Omental fat pad (tissue), 4 donors: ENCODE results near the gene GADD45B. TPM values are rescaled to one million over a fixed set of nuclear protein-coding genes. Genes with fewer than 3 reads are reported as not detected.

Source experiments
- ATAC-seq: fragments of 150-250 bp; one replicate; pipeline ENCODE4 v1.9.1; 2016; ENCODE audit warnings: mild to moderate bottlenecking, moderate library complexity; ENCODE audit not compliant: low FRiP score
- DNase-seq: peaks from one replicate; pipeline ENCODE4 v3.0.0-alpha.2; 2019; ENCODE audit warnings: low spot score
- total RNA-seq, 4 donors: library from RNA; depleted of rRNA; stranded (reverse); fragments of >200 nt; gene quantifications; one replicate each; pipeline ENCODE4 v1.1.0, GENCODE V29; 2016
- TF ChIP-seq, protein P1 (sequence below), 3 donors: fragments of 450-650 bp; IDR thresholded peaks; one replicate each; pipeline ENCODE4 v1.5.1; 2016 to 2017; ENCODE audit warnings: antibody characterized with exemption in 3 of 3, mild to moderate bottlenecking in 3 of 3, moderate library complexity in 2 of 3

Gene GADD45B
- total RNA-seq, 4 donors from 2014 or later, result 120 to 726 (median 425) TPM

DNA sequence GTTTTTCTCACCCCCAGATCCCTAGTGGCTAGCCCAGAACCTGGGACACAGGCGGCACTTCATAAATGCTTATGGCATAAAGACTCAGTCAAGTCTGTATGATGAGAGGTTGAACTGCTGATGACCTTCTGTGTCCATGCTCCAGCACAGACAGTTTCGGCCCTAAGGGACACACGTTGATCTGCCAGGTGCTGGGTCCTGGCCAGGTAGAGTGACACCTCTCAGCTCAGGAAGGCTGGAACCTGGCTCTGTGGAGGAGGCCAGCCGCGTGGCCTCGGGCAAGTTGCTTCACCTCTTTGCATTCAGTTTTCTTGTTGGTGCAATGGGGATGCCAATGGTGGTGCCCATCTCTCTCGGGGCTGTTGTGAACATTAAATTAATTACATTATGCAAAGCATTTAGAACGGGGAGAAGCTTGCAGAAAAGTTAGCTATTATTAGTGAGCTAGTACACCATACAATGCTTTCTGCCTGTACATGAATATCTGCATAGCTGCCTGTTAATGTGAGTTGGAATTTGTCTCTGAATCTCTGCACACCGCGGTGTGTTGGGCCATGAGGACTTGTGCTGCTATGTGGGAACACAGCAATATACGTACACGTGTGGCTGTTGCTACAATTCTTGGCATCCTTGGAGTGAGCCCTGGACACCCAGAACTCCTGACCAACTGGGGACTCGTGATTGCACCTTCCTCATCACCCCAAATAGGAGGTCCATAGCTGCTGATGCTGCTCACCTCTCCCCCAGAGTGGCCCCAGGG lies 8.4 kb downstream of the GADD45B start:
- DNase-seq (no peak), ATAC-seq (no peak)
- TF ChIP-seq, protein P1, sequence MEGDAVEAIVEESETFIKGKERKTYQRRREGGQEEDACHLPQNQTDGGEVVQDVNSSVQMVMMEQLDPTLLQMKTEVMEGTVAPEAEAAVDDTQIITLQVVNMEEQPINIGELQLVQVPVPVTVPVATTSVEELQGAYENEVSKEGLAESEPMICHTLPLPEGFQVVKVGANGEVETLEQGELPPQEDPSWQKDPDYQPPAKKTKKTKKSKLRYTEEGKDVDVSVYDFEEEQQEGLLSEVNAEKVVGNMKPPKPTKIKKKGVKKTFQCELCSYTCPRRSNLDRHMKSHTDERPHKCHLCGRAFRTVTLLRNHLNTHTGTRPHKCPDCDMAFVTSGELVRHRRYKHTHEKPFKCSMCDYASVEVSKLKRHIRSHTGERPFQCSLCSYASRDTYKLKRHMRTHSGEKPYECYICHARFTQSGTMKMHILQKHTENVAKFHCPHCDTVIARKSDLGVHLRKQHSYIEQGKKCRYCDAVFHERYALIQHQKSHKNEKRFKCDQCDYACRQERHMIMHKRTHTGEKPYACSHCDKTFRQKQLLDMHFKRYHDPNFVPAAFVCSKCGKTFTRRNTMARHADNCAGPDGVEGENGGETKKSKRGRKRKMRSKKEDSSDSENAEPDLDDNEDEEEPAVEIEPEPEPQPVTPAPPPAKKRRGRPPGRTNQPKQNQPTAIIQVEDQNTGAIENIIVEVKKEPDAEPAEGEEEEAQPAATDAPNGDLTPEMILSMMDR (IDR thresholded peaks at IDR 0.05), result no peak

DNA sequence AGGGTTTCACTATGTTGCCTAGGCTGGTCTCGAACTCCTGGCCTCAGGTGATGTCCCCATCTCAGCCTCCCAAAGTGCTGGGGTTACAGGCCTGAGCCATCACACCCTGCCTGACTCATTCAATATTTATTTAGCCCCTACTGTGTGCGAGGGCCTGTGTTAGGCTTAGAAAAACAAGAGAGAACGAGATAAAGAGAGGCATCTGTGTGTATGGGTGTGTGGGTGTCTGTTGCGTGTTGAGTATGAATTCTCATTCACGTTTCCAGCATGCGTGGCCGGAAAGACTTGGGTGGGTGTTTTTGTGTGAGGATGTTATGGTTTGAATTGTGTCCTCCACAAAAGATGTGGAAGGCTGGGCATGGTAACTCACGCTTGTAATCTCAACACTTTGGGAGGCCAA lies 9.5 kb downstream of the GADD45B start:
- TF ChIP-seq, protein P1 (IDR thresholded peaks at IDR 0.05), result no peak
- ATAC-seq (no peak), DNase-seq (no peak)

DNA sequence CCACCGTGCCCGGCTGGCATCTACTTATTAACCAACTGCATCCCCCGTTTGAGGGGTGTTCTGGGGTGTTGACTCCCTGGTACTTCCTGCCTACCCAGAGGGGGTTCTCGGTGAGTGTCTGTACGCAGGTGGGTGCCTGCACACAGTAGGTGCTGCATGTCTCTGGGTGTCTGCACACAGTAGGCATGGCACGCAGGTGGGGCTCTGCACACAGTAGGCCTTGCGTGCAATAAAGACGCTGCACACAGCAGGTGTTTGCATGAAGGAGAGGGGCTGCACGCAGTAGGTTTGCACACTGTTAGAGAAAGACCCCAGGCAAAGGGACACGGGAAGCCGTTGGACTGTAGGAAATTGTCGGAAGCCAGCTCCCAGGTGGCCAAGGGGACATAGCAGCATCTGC lies 11.2 kb downstream of the GADD45B start:
- DNase-seq, result no peak
- ATAC-seq, result no peak
- TF ChIP-seq, protein P1 (IDR thresholded peaks at IDR 0.05), result no peak

DNA sequence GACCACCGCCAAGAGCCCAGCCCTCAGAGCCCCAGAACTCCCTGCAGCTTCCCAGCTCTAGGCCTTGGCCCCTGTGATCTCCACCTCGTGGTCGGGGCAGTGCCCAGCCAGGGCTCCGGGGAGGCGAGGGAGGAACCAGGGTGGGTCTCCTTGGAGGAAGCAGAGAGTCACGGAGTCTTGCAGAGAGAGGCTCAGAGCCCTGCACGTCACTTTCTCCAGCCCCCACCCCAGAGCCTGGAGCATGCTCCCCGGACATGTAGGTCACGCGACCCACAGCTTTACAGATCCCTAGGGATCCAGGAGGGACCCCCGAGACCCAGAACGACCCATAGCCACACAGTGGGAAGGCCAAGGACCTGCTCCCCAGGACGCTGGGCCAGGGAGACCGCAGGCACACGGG lies 11.9 kb downstream of the GADD45B start:
- DNase-seq (no peak), ATAC-seq (peak; percentile 13)
- TF ChIP-seq, protein P1 (IDR thresholded peaks at IDR 0.05), result no peak

DNA sequence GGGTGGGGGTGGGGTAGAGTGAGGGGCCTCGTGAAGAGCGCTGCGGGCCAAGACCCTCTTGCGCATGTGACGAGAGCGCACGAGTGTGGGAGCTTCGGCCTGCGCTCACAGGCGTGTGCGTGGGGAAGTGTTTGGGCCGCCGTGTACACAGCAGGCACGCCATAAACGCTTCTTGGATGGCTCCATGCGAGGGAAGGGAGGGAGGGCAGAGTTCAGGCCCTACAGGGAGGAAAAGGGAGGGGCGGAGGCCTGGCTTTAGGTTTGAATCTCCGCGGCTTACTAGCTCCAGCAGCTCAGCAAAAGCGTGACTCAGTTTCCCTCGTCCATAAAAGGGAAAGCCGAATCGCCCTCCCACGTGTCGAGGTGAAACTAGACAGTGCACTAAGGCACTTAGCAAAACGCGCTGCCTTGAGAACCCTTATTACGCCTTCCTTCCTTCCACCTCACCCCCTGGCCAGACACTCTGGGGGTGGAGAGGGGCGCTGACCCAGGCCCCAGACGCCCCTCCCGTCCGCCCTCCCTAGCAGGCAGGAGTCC lies 12.5 kb downstream of the GADD45B start:
- DNase-seq, result no peak
- TF ChIP-seq, protein P1 (IDR thresholded peaks at IDR 0.05), result no peak
- no peak for ATAC-seq

DNA sequence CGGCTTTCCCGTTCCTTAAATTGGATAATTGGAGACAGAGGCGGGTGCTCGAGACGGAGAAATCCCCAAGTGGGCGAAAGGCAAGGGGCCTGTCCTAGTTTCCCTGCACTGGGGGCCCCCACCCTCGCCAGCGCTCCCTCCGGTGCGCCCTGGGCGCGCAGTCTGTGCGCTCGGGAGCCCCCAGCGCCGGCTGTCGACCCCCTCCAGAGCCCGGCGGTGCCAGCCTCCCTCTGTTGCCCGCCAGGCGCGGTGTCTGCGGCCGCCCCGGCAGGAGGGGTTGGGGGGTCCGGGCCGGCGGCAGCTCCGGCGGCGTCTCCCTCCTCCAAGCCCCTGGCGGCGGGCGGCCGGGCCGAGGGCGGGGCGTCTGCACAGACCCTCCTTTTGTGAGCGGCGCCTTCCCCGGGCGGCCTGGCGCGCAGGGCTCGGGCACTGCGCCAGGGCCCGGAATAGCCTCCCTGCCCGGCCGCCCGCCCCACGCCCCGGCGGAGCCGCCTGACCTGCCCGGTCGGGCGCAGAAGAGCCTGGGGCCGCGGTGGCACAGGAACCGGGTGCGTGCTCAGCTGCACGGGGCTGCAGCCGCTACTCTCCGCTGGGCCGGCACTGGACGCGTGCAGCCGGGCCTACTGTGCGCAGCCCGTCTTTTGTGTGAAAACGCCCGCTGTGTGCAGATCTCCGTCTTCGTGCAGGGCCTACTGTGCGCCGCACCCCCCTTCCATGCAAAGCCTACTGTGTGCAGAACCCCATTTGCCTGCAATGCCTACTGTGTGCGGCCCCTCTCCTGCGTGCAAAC lies 13.2 kb downstream of the GADD45B start:
- TF ChIP-seq, protein P1 (IDR thresholded peaks at IDR 0.05), result no peak
- DNase-seq (no peak), ATAC-seq (peak; percentile 30)
